Stimulated activated CD8-positive, alpha-beta memory T cell treated with anti-CD3 and anti-CD28 coated beads, Interleukin-2, amount 100 ng/mL, for 48 hours (primary cell): Measurements from ENCODE around the gene SCARB1.

ENCODE experiments used
- DNase-seq, 2 donors: peaks; one replicate each; pipeline ENCODE4 v3.0.0-alpha.2; 2020; ENCODE audit warnings: low read depth in 2 of 2

SCARB1 gene

GRCh38 chr12:124865728-124866127 is 2.1 kb upstream of the SCARB1 start:
- DNase-seq: no peak

GRCh38 chr12:124864326-124864752 is 675 bp upstream of the SCARB1 start:
- DNase-seq: no peak

GRCh38 chr12:124862768-124863415 is 772 bp downstream of the SCARB1 start:
- DNase-seq: no peak

- DNase-seq: no peak
These were observed 1.6 kb downstream of the SCARB1 start for GRCh38 chr12:124861898-124862676.

- no peak for DNase-seq
These were observed 2.2 kb downstream of the SCARB1 start for GRCh38 chr12:124861492-124861891.

- DNase-seq: no peak
These were observed 5.7 kb downstream of the SCARB1 start for GRCh38 chr12:124857921-124858461.

GRCh38 chr12:124856842-124857178 is 6.9 kb downstream of the SCARB1 start:
- DNase-seq: no peak

GRCh38 chr12:124856132-124856841 is 7.4 kb downstream of the SCARB1 start:
- no peak for DNase-seq

GRCh38 chr12:124855275-124855957 is 8.2 kb downstream of the SCARB1 start:
- DNase-seq: no peak

- DNase-seq: no peak
These were observed 9.0 kb downstream of the SCARB1 start for GRCh38 chr12:124854637-124855184.

- no peak for DNase-seq
These were observed 9.7 kb downstream of the SCARB1 start for GRCh38 chr12:124853781-124854636.

- DNase-seq: no peak
These were observed 10.7 kb downstream of the SCARB1 start for GRCh38 chr12:124852911-124853427.

- no peak for DNase-seq
These were observed 11.3 kb downstream of the SCARB1 start for GRCh38 chr12:124852329-124852831.

GRCh38 chr12:124851342-124851741 is 12.3 kb downstream of the SCARB1 start:
- no peak for DNase-seq

- no peak for DNase-seq
These were observed 14.3 kb downstream of the SCARB1 start for GRCh38 chr12:124849382-124849781.

- no peak for DNase-seq
These were observed 14.9 kb downstream of the SCARB1 start for GRCh38 chr12:124848621-124849380.

- DNase-seq: no peak
These were observed 16.3 kb downstream of the SCARB1 start for GRCh38 chr12:124847113-124848074.
